Mucosa of gallbladder (tissue), 1 donor: ENCODE measurements around the gene CMTM6. TPM values are rescaled to one million over a fixed set of nuclear protein-coding genes. Genes with fewer than 3 reads are reported as not detected.
"Not testable (repeated sequence)": the region's sequence is repeated elsewhere in the genome, so short reads cannot be mapped to it uniquely, and the experiment has no call there.

Experiments
- DNase-seq: peaks from one replicate; pipeline ENCODE4 v3.0.0-alpha.2; 2020; ENCODE audit warnings: low spot score
- total RNA-seq: library from RNA; stranded (reverse); gene quantifications from one replicate; pipeline ENCODE4 v1.2.1, GENCODE V29; 2021
- donor health status: DM: no; HTN: no; CAD: no.

Gene CMTM6
- total RNA-seq, 1 donor from 2014 or later, result 56.3 TPM

GRCh38 chr3:32467333-32468070 lies 35.1 kb downstream of the CMTM6 start:
- peak; percentile 69 for DNase-seq

DNA sequence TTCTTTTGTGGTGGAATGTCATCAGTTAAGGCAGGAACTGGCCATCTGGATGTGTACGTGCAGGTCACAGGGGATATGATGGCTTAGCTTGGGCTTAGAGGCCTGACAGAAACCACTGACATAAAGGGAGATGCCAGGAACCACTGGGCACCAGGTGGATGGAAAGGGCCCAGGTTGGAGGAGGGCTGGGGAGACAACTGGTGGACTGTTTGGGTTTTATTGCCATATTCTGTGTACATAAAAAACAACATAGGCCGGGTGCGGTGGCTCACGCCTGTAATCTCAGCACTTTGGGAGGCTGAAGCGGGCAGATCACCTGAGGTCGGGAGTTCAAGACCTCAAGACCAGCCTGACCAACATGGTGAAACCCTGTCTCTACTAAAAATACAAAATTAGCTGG lies 35.8 kb downstream of the CMTM6 start:
- DNase-seq, result not testable (repeated sequence)

- DNase-seq, result not testable (repeated sequence)
Measured at GRCh38 chr3:32464726-32465125, 37.9 kb downstream of the CMTM6 start.

DNA sequence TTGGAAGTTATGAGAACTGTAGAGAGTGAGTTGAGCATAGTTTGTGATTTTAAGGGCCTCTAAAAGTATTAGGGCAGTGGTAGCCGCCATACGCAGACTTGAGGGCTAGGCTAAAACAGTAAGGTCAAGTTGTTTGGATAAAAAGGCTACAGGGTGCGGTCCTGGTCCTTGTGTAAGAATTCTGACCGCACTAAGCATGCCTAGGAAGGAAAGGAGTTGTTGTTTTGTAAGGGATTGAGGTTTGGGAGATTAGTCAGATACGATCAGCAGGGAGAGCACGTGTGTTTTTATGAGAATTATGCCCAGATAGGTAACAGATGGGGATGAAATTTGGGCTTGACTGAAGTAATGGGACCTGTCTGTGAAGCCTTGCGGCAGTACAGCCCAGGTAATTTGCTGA lies 39.2 kb downstream of the CMTM6 start:
- DNase-seq, result not testable (repeated sequence)

DNA sequence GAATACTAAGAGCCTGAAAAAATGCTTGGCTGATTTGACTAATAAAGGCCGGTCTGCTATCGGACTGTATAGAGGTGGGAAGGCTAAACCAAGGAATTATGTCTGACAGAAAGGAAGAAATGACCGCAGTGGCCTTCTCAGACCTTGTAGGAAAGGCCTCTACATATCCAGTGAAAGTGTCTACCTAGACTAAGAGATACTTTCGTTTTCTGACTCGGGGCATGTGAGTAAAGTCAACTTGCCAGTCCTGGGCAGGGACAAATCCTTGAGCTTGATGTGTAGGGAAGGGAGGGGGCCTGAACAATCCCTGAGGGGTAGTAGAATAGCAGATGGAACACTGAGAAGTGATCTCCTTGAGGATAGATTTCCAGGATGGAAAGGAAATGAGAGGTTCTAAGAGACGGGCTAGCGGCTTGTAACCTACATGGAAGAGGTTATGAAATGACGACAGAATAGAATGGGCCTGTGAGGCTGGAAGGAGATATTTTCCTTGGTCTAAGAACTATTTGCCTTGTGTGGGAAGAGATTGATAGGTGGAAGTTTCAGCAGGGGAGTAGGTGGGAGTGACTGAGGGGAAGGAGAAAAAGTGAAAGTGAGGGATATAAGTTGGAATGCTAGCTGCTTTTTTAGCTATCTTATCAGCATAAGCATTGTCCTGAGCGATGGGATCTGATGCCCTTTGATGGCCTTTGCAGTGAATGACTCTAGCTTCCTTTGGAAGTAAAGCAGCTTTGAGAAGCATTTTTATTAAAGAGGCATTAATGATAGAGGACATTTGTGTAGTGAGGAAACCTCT lies 40.3 kb downstream of the CMTM6 start:
- DNase-seq, result not testable (repeated sequence)

DNA sequence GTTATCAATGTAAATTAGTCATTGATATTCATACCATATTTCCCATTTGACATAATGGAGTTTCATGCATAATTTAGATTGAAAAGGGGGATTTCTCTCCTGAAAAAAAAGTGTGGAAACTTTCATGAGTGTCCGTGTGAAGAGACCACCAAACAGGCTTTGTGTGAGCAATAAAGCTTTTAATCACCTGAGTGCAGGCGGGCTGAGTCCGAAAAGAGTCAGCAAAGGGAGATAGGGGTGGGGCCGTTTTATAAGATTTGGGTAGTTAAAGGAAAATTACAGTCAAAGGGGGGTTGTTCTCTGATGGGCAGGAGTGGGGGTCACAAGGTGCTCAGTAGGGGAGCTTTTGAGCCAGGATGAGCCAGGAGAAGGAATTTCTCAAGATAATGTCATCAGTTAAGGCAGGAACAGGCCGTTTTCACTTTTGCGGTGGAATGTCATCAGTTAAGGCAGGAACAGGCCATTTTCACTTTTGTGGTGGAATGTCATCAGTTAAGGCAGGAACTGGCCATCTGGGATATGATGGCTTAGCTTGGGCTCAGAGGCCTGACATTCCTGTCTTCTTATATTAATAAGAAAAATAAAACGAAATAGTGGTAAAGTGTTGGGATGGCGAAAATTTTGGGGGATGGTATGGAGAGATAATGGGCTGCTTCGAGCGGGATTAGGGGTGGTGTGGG lies 41.7 kb downstream of the CMTM6 start:
- not testable (repeated sequence) for DNase-seq

GRCh38 chr3:32460031-32460749 lies 42.5 kb downstream of the CMTM6 start:
- no peak for DNase-seq

DNA sequence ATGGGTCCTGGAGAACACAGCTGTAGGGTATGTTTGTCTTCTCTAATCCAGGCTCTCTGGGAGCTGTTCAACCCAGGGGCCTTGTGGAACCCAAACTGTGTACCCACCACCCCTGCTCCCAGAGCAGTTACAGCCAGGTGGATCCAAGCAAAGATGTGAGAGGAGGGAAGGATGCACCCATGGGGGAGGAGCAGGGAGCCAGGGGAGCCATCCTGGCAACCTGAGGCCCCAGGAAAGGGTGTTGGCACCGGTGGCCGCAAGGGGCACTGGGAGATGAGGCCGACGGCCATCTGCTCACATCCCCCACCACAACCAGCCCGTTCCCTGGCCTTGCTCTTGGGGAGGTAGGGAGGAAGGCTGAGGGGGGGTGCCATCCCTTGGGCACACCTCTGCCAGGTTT lies 43.2 kb downstream of the CMTM6 start:
- no peak for DNase-seq

DNA sequence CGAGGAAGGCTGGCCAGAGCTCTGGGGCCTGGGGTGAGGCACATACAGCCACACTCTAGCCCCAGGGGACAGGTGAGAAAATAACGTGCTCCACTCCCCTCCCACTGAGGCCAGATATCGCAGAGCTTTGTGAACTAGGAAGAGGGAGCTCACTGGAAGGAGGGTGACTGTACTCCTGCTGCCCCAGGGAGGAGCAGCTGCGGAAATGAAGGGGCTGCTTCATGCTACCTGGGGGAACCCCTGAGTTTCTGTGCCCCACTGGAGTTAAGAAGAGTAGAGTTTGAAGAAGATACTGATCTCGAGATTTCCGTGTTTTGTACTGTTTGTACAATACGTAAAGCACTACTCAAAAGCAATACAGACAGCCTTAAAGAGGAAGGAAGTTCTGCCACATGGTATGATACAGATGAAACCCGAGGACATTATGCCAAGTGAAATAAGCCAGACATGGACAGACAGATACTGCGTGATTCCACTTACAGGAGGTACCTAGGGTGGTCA lies 44.6 kb downstream of the CMTM6 start:
- DNase-seq, result no peak

DNA sequence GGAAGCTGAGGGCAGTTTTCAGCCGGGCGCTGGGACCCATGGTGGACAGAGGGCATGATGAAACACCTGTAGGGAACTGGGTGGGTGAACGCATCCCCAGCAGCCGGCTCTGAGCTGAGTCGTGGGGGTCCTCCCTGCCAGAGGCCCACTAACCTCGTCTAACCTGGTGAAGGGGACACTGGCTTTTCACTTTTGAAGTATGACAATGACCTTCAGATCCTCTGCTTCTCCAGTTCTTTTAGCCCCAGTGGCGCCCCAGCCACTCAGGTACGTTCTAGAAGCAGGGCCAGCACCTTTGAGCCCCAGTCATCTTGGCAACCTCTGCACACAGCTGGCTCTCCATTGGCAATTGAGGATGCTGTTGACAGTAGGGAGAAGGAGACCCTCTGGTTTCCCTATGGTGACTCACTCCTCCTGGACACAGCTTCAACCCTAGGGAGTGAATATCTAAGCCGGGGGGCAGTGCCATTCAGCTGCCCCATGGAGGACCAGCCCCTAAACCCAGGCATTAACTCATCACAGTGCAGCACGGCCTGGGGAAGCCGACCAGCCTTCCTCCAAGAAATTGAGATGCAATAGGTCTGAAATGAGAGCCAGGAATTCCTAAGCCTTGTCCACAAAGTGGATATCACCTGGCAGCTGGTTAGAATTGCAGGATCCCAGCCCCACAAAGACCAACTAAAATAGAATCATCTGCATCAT lies 46.1 kb downstream of the CMTM6 start:
- DNase-seq, result no peak

GRCh38 chr3:32455609-32456428 lies 46.8 kb downstream of the CMTM6 start:
- no peak for DNase-seq

DNA sequence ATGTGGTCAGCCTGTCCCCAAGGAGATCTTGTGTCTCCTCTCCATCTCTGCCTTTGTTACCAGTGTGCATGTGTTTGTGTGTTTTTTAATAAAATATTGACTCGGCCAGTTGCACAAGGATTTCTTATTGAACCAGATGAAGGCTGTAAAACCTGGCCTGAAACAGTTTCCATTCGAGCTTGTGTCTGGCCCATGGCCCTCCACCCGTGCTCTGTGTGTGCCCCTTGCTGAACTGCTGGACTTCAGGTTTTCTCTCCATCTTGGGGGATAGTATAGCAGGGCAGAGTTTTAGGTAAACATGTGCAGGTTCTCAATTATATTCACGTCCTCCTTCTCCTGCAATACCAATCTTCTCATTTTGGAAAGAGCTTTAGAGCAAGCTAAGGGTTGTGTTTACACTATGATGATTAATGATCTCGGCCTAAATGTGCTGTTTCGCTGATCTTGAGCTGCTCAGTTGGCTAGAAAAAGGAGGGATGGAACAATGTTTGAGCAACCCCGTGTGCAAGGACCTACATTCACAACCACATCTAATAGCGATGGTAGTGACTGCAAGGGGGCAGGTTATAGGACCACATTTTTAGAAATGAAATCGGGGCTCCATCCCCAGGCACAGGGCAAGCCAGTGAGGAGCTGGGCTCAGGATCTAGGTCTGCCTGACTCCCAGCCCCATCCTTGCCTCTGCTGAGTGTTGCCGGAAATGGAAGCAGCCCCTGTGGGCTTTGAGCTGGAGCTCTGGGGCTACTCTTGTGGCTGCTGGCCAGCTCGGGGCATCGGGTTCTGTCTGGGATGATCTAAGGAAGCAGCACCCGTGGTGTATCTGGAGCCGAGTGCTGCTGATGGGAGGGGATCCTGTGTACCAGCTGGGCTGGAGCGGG lies 47.7 kb downstream of the CMTM6 start:
- DNase-seq, result no peak

- no peak for DNase-seq
Measured at GRCh38 chr3:32454111-32454510, 48.5 kb downstream of the CMTM6 start.

DNA sequence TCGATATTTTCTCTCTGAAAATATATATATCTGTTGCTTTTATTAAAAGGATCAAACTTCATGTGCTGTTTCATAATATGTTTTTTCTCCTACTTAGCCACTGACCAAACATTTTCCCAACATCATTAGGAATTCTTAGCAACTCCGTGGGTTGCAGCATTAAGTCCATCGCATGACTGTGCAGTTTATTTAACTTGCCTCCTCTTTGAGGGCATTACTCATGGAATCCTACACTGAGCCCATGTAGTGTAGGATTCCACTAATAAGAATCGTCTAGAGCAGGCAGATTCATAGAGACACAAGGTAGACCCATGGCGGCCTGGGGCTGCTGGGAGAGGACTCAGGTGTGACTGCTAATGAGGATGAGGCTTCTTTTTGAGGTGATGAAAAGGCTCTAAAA lies 49.3 kb downstream of the CMTM6 start:
- DNase-seq, result no peak

DNA sequence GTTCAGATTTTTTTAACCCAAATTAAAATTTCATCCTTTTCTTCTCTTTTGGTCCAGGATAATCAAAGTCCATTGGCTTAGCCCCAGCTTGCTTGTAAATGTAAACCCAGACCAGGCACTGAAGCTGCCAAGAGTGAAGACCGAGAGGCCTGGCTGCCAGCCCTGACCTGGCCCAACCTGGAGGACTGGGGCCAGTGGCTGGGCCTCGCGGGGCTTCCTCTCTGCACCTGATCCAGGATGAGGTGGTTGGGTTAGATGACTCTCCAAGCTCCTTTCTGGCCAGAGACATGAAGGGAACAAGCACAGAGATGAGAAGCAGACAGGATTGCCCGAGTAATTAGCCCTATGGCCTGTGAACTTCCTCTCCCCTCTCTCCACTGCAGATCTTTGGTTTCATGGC lies 50.6 kb downstream of the CMTM6 start:
- no peak for DNase-seq

DNA sequence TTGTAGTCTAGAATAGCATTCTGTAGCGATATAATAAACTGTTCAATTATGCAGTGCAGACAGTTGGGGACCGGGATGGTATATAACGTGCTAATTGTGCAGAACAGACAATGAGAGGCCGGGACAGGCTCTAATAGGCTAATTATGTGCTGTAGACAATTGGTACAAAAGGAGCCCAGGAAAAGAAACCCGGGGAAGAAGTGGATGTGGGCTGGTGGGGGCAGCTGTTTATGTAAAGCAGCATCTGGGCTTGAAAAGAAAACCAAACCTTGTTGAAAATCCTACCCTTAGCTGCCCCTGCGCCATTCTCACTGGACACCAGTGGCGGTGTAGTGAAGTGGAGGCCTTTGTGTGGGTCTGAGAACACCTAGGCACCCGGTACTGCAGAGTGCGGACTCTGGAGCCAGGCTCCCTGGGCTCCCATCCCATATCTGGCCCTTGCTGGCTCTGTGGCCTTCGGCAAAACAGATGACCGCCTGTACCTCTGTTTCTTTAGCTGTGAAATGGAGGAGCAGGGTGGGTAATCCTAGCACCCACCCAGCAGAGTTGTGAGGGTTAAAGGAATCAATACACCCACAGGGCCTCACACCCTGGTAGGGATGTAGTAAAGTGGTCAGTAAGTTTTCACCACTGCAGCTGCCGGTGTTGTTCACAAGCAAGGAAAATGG lies 51.5 kb downstream of the CMTM6 start:
- DNase-seq, result no peak

DNA sequence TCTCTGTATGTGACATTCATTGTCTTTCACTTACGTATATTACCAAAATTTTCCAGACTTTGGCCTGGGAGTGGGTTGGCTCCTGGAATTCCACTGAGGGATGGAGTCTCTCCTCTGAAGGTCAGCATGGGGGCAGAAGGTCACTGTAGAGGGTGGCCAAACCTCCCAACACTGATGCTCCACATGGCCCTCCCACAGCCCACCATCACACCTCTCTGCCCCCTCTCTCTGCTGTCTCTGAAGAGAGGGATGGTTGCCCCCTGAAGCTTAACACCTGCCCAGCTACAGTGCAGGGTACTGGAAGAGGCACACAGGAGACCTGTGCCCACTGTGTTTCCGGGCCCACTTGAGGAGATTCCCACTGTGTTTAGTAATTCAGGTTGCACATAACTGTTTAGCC lies 52.2 kb downstream of the CMTM6 start:
- DNase-seq, result no peak

GRCh38 chr3:32449691-32450090 lies 53.0 kb downstream of the CMTM6 start:
- no peak for DNase-seq
